GM12873 (cell line): Measurements from ENCODE around the gene ZBTB3.

Experiments used
- CTCF ChIP-seq: IDR thresholded peaks from 2 replicates; pipeline ENCODE4 v1.5.1; 2012; ENCODE audit warnings: low read depth, mild to moderate bottlenecking, moderate library complexity, low read length, control low read depth; ENCODE audit not compliant: insufficient read depth; ENCODE audit errors: missing control alignments

ZBTB3 gene

GRCh38 chr11:62752994-62753735 lies 795 bp downstream of the ZBTB3 start:
- TF ChIP-seq CTCF = no peak

DNA sequence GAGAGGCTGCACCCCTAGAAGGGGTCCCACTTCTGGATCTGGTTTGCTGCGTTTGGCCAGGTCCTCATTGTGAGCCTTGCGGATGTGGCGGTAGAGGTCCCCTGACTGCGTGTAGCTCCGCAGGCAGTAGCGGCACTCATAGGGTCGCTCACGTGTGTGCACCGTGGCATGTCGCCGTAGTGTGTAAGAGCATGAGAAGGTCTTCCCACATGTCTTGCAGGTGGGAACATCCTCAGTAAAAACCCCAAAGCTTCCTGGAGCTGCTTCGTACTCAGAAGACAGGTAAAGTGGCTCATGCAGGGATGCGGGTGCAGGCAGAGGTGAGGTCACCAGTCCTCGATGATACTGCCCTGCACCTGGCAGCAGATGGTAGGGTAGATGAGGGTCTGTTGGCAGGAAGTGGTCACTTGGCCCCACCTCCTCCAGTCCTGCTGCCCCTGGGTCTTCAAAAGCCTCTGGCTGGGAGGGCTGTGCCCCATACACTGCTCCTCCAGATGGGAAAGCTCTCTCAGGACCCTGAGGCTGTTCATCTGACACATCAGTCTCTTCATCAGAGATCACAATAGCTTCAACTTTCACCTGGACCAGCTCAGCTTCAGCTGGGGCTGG lies 1.7 kb downstream of the ZBTB3 start:
- TF ChIP-seq CTCF = no peak

DNA sequence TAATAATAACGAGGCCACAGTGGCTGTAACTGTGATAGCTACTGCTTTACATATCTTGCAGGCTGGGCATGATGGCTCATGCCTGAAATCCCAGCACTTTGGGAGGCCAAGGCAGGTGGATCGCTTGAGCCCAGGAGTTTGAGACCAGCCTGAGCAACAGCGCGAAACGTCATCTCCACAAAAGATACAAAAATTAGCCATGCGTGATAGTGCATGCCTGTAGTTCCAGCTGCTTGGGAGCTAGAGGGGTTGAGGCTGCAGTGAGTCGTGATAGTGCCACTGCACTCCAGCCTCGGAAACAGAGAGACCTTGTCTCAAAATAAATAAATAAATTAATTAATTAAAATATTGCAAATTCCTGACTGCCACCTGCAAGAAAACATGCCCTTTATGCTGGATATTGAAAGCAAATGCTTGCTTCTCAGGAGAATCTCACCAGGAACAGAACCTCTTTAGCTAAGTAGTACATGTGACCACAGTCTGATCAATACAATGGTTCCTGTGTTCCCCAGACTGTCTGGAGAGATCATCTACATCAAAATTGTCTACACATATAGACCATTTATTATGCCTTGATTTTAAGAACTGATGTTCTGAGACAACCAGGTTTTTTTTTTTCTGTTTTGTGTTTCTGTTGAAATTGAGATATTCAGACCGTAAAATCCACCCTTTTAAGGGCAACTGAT lies 6.3 kb downstream of the ZBTB3 start:
- no peak for TF ChIP-seq CTCF

DNA sequence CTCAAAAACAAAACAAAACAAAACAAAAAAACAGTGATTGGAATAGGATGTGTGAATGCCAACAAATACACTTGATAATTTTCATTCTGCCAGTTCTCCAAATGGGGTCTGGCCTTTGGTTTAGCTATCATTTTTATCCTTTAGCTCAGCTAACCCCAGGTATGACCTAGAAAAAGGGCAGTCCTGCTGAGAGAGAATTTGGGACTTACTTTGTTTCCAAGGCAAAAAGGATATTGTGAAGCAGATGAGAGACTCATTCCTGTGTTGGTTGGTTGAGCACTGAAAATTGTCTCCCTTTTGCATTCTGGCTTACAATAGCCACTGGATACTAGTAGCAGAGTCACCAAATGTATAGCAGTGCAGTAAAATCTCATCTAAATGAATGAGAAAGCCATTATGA lies 16.8 kb downstream of the ZBTB3 start:
- TF ChIP-seq CTCF = no peak

DNA sequence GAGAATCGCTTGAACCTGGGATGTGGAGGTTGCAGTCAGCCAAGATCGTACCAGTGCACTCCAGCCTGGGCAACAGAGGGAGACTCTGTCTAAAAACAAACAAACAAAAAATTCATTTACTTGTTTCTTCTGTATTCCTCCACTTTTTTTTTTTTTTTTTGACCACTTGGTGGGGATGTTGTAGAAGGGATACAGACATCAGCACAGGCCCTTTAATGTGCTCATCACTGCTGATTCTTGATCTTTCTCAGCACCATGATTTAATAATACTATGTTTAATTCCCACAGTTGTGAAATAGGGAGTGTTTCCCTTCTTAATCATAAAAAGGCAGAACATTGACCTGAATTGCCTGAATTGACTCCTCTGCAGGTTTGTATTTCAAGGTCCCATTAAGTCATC lies 21.1 kb downstream of the ZBTB3 start:
- TF ChIP-seq CTCF = no peak

- no peak for TF ChIP-seq CTCF
Measured at GRCh38 chr11:62728171-62728988, 25.6 kb downstream of the ZBTB3 start, which contains the start of gene TTC9C. TSS of gene TTC9C (plus strand) at chr11:62728486. CDS start at chr11:62728849, 363 bp downstream.

DNA sequence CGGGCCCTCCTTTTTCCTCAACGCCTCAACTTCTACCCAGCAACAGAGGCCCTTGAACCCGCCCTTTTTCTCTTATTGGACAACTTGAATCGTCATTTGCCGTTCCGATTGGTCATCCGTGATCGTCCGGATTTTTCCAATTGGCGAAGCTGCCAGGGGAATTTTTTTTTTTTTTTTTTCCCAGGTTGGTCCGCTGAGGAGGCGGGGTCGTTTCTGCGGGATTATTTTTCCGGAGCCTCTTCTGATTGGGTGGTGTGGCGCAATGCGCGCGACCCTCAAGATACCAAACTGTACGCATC lies 26.1 kb downstream of the ZBTB3 start:
- TF ChIP-seq CTCF = no peak
